Fibroblast of peridontal ligament (primary cell): ENCODE results near the gene KANSL2.
A peak's percentile ranks its signal among the peaks of the same experiment; 100 is the strongest.
"Not testable (repeated sequence)": the region's sequence is repeated elsewhere in the genome, so short reads cannot be mapped to it uniquely, and the experiment has no call there.

Source experiments
- DNase-seq: peaks from one replicate; pipeline ENCODE4 v3.0.0-alpha.2; 2010; ENCODE audit errors: extremely low read depth

KANSL2 gene

GRCh38 chr12:48686037-48686595 is 4.1 kb upstream of the KANSL2 start:
- DNase-seq, result no peak

GRCh38 chr12:48683534-48683933 is 1.5 kb upstream of the KANSL2 start:
- DNase-seq, result no peak

GRCh38 chr12:48682927-48683326 is 889 bp upstream of the KANSL2 start:
- DNase-seq, result no peak

- not testable (repeated sequence) for DNase-seq
These were observed 481 bp upstream of the KANSL2 start for GRCh38 chr12:48682533-48682905.

- DNase-seq, result peak; percentile 30
These were observed 684 bp downstream of the KANSL2 start for GRCh38 chr12:48681399-48681709.

GRCh38 chr12:48680861-48681260 is 1.2 kb downstream of the KANSL2 start:
- no peak for DNase-seq

GRCh38 chr12:48678551-48679185 is 3.4 kb downstream of the KANSL2 start:
- DNase-seq, result no peak

GRCh38 chr12:48671231-48671856 is 10.7 kb downstream of the KANSL2 start:
- peak; percentile 16 for DNase-seq

- no peak for DNase-seq
These were observed 13.0 kb downstream of the KANSL2 start for GRCh38 chr12:48668996-48669395.

- DNase-seq, result no peak
These were observed 22.2 kb downstream of the KANSL2 start for GRCh38 chr12:48659863-48660262.

GRCh38 chr12:48651681-48652080 is 30.4 kb downstream of the KANSL2 start:
- DNase-seq, result no peak

GRCh38 chr12:48645354-48645753 is 36.7 kb downstream of the KANSL2 start:
- DNase-seq, result not testable (repeated sequence)

- no peak for DNase-seq
These were observed 39.0 kb downstream of the KANSL2 start for GRCh38 chr12:48643011-48643410.

GRCh38 chr12:48641752-48642555 is 40.1 kb downstream of the KANSL2 start:
- DNase-seq, result not testable (repeated sequence)

GRCh38 chr12:48640854-48641253 is 41.2 kb downstream of the KANSL2 start:
- no peak for DNase-seq

- no peak for DNase-seq
These were observed 41.6 kb downstream of the KANSL2 start for GRCh38 chr12:48640428-48640827.

GRCh38 chr12:48631071-48631470 is 51.0 kb downstream of the KANSL2 start:
- DNase-seq, result no peak

GRCh38 chr12:48630346-48630745 is 51.7 kb downstream of the KANSL2 start:
- no peak for DNase-seq

GRCh38 chr12:48629541-48629940 is 52.5 kb downstream of the KANSL2 start:
- no peak for DNase-seq

GRCh38 chr12:48627556-48627955 is 54.5 kb downstream of the KANSL2 start:
- no peak for DNase-seq

- DNase-seq, result not testable (repeated sequence)
These were observed 59.0 kb downstream of the KANSL2 start for GRCh38 chr12:48622997-48623396.

GRCh38 chr12:48618541-48618940 is 63.5 kb downstream of the KANSL2 start:
- DNase-seq, result peak; percentile 77

GRCh38 chr12:48615681-48616080 is 66.4 kb downstream of the KANSL2 start:
- DNase-seq, result no peak
